Right lobe of liver (tissue), 6 donors: ENCODE measurements around the gene SLC12A3. TPM values are rescaled to one million over a fixed set of nuclear protein-coding genes. Genes with fewer than 3 reads are reported as not detected.

Experiments used
- ATAC-seq, 4 donors: fragments of 200-7000 bp; cut with Tn5 transposase; one replicate each; pipeline ENCODE4 v1.9.1; 2020; ENCODE audit warnings: mild to moderate bottlenecking in 4 of 4, moderate library complexity in 4 of 4
- DNase-seq, 3 donors: peaks; one replicate each; pipeline ENCODE4 v3.0.0-alpha.2; 2020
- H3K27ac ChIP-seq, 3 donors: fragments of 200-600 bp; one replicate each; pipeline ENCODE4 v1.8.0; 2022
- H3K27me3 ChIP-seq, 2 donors: fragments of 200-600 bp; one replicate each; pipeline ENCODE4 v1.8.0; 2022
- H3K36me3 ChIP-seq, 4 donors: fragments of 200-600 bp; sonication (generic) in 1 of 4; one replicate each; pipeline versions ENCODE4 v1.5.1 to v1.8.0; 2017 to 2022; ENCODE audit warnings: control low read depth in 1 of 4
- H3K4me1 ChIP-seq, 4 donors: fragments of 200-600 bp; sonication (generic) in 1 of 4; one replicate each; pipeline versions ENCODE4 v1.5.1 to v1.8.0; 2017 to 2022; ENCODE audit warnings: control low read depth in 1 of 4
- H3K4me3 ChIP-seq, 3 donors: fragments of 200-600 bp; one replicate each; pipeline ENCODE4 v1.8.0; 2022
- H3K9me3 ChIP-seq, 4 donors: fragments of 200-600 bp; sonication (generic) in 1 of 4; one replicate each; pipeline versions ENCODE4 v1.5.1 to v1.8.0; 2017 to 2022; ENCODE audit warnings: control low read depth in 1 of 4
- POLR2A ChIP-seq: fragments of 450-650 bp; IDR thresholded peaks from one replicate; pipeline ENCODE4 v1.6.1; 2017; ENCODE audit warnings: antibody characterized with exemption, mild to moderate bottlenecking
- WGBS: methylation state at CpG from one replicate; pipeline ENCODE4 v1.1.6; 2018; ENCODE audit warnings: low coverage, low lambda C conversion rate; ENCODE audit not compliant: insufficient coverage; ENCODE audit errors: missing lambda C conversion rate; 5-methylcytosine and 5-hydroxymethylcytosine counted together
- intact Hi-C, 2 donors: fragments of 100-400 bp; cut with DNase I; formaldehyde crosslinking; loops; one replicate each; pipeline versions ENCODE4 v1.11.2 to v1.14.1; 2022
- total RNA-seq, 6 experiments: library from RNA; depleted of rRNA in 2 of 6; stranded (reverse); fragments of >200 nt in 2 of 6; fragmentation: NEBNext Ultra II Directional in 3 of 6; extraction: Animal tissue kit (Norgen Biotek cat#: 25700) in 3 of 6; gene quantifications; one replicate each; pipeline versions ENCODE4 v1.1.0 to v1.2.4, GENCODE V29; 2016 to 2023
- TF ChIP-seq, protein P1 (sequence below), 4 donors: fragments of 200-600 bp in 3 of 4; fragments of 450-650 bp in 1 of 4; IDR thresholded peaks; one replicate each; pipeline versions ENCODE4 v1.5.1 to v1.8.0; 2016 to 2022; ENCODE audit warnings: antibody characterized with exemption in 4 of 4, mild to moderate bottlenecking in 2 of 4
- donor health status: DM: no; HTN: yes; CAD: no.
- donor health status: DM: no; HTN: no; CAD: no.
- donor health status: DM: no; HTN: no; CAD: no.
- donor health status: DM: no; HTN: yes; CAD: no.
- donor health status: DM: no; HTN: yes; CAD: no.

SLC12A3 gene
- total RNA-seq, 6 experiments from 2014 or later, result not detected

DNA sequence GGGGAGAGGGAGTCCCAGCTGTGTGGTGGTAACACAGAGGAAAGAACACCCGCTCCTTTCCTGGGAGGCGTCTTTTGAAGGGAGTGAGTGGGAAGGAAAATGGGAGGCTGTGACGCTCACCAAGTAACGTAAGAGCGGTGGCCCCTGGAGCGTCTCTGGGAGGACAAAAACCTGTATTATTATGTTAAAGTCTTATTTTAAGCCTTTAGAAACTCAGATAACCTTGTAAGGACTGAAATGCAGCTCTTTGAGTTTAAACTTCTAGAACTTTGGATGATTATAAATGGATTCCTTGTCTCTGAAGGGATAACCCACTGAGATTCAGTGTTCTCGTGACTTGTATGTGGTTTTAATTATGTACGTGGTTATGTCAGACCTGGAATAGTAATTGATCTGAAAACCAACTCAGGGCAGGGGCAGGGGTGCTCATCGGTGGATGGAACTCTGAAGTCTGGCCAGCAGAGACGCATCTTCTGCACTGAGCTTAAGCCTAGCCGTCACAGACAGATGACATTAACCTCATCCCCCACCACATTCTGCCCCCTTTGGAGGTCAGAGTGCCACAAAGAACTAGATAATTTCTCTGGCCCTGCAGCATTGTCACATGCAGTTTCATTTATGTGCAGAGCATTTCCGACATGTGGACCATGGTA, 41.8 kb upstream of the SLC12A3 start:
- no peak overlapping the region for H3K4me3 ChIP-seq
- ATAC-seq (no peak), DNase-seq (no peak)
- H3K27me3 ChIP-seq, result no peaks in the 10 kb centered on the region
- intact Hi-C loops, result no loop called here
- H3K36me3 ChIP-seq, result no peaks in the 10 kb centered on the region
- H3K4me1 ChIP-seq, result no peaks in the 10 kb centered on the region
- TF ChIP-seq, protein P1, sequence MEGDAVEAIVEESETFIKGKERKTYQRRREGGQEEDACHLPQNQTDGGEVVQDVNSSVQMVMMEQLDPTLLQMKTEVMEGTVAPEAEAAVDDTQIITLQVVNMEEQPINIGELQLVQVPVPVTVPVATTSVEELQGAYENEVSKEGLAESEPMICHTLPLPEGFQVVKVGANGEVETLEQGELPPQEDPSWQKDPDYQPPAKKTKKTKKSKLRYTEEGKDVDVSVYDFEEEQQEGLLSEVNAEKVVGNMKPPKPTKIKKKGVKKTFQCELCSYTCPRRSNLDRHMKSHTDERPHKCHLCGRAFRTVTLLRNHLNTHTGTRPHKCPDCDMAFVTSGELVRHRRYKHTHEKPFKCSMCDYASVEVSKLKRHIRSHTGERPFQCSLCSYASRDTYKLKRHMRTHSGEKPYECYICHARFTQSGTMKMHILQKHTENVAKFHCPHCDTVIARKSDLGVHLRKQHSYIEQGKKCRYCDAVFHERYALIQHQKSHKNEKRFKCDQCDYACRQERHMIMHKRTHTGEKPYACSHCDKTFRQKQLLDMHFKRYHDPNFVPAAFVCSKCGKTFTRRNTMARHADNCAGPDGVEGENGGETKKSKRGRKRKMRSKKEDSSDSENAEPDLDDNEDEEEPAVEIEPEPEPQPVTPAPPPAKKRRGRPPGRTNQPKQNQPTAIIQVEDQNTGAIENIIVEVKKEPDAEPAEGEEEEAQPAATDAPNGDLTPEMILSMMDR (IDR thresholded peaks at IDR 0.05), result no peak
- no peak for TF ChIP-seq POLR2A
- WGBS, result 95% methylated on average over 8 of the region's 12 CpGs
- no peak overlapping the region for H3K27ac ChIP-seq
- no peaks in the 10 kb centered on the region for H3K9me3 ChIP-seq

DNA sequence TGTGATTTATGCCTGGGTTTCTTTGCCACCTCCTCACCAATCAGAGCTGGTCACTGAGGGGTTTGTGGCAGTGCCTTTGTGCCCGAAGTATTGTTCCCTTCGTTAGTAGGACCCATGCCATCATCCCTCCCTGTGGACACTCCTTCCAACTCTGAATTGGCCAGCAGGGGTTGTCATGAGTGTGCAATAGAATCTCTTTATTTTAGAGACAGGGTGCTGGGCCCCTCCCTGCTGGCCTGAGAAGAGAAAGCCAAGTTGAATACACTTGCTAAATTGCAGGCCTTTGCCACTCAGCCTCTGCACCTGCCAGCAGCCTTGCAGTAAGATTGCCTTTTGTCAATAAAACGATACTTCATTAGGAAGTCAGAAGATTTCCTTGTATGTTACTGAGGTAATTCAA, 40.7 kb upstream of the SLC12A3 start:
- H3K4me1 ChIP-seq, result no peaks in the 10 kb centered on the region
- no peak for TF ChIP-seq POLR2A
- TF ChIP-seq, protein P1 (IDR thresholded peaks at IDR 0.05), result peak in 1 of 4 donors; percentile 16
- no peaks in the 10 kb centered on the region for H3K27me3 ChIP-seq
- H3K36me3 ChIP-seq, result no peaks in the 10 kb centered on the region
- ATAC-seq, result peak in 3 of 4 donors; percentile 55 to 59 (median 58)
- H3K27ac ChIP-seq, result no peak overlapping the region
- intact Hi-C loops, result no loop called here
- no peak for DNase-seq
- H3K4me3 ChIP-seq, result no peak overlapping the region
- no peaks in the 10 kb centered on the region for H3K9me3 ChIP-seq
- WGBS, result 72% methylated on average over 3 of the region's 3 CpGs

DNA sequence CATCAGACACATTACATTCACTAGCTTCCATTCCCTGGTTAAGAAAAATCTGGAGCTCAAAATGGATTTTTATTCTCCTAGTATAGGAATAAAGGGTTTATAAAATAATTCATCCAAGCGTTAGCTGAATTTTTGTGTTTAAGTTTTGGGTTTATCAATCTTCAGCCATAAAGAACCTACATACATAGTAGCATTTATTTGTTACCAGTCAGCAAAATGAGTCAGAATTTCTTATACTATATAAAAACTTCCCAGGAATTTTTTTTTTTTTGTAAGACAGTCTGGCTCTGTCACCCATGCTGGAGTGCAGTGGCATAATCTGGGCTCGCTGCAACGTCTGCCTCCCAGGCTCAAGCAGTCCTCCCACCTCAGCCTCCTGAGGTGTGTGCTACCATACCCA, 40.2 kb upstream of the SLC12A3 start:
- no peak for ATAC-seq
- Histone ChIP-seq H3K4me1 (no peaks in the 10 kb centered on the region), H3K27me3 (no peaks in the 10 kb centered on the region), H3K9me3 (no peaks in the 10 kb centered on the region), H3K36me3 (no peaks in the 10 kb centered on the region), H3K27ac (no peak overlapping the region), H3K4me3 (no peak overlapping the region)
- TF ChIP-seq POLR2A, result no peak
- TF ChIP-seq, protein P1 (IDR thresholded peaks at IDR 0.05), result no peak
- intact Hi-C loops, result no loop called here
- DNase-seq, result no peak
- WGBS, result 97% methylated on average over 3 of the region's 3 CpGs

DNA sequence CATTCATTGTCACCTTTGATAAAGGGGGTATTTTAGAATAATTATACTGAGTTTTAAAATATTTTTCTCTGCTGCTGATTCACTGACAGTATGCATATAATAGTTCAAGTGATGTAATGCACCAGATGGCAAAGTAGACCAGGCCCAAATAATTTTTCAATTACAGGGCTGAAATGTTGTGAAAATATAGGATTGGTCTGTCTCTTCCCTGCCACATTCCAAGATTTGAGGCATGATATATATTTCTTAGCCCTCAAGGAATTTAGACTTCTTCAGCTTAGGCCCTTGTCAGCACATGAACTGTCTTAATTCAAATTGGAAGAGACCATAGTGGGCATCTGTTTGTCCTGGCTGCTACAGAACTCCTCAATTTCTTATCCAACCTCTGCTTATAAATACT, 39.2 kb upstream of the SLC12A3 start:
- TF ChIP-seq, protein P1 (IDR thresholded peaks at IDR 0.05), result no peak
- TF ChIP-seq POLR2A, result no peak
- Histone ChIP-seq H3K4me3 (no peak overlapping the region), H3K27me3 (no peaks in the 10 kb centered on the region), H3K36me3 (peaks cover 0 to 3% (median 0%) of the 10 kb centered on the region in 4 donors), H3K9me3 (no peaks in the 10 kb centered on the region), H3K4me1 (no peaks in the 10 kb centered on the region), H3K27ac (no peak overlapping the region)
- DNase-seq (no peak), ATAC-seq (no peak)
- intact Hi-C loops, result no loop called here

DNA sequence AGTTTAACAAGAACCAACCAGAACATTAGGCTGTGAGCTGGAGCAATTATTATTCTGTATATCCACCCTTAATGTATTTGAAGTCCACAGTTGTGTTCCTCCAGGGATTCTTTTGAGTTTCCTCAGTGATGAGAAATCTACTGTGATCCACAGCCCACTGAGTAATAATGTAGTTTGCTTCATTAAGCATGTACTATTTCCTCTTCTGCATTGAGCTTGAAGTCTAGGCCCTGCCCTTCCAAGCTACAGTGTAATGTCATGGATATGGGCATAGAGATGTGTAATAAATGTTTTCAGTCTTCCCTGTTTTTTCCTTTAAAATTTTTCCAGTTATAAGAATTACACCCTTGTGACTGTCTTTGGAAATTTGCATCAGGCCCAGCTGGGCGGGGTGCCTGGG, 36.4 kb upstream of the SLC12A3 start:
- no peak overlapping the region for H3K4me3 ChIP-seq
- H3K9me3 ChIP-seq, result no peaks in the 10 kb centered on the region
- H3K27ac ChIP-seq, result no peak overlapping the region
- WGBS, result 100% methylated on average over 1 of the region's 1 CpG
- TF ChIP-seq, protein P1 (IDR thresholded peaks at IDR 0.05), result no peak
- no peak for TF ChIP-seq POLR2A
- H3K27me3 ChIP-seq, result no peaks in the 10 kb centered on the region
- peaks cover 0 to 24% (median 0%) of the 10 kb centered on the region in 4 donors for H3K36me3 ChIP-seq
- DNase-seq (no peak), ATAC-seq (no peak)
- intact Hi-C loops, result no loop called here
- no peaks in the 10 kb centered on the region for H3K4me1 ChIP-seq
